ENCODE results near the gene NIP7. TPM values are rescaled to one million over a fixed set of nuclear protein-coding genes. Genes with fewer than 3 reads are reported as not detected.
"Not testable (repeated sequence)": the region's sequence is repeated elsewhere in the genome, so short reads cannot be mapped to it uniquely, and the experiment has no call there.

The NIP7 gene
- 10 to 100 TPM in 3 of 4 donors, 1 to 10 TPM in 1; 8.2 to 17.1 (median 11.7) TPM for total RNA-seq

DNA sequence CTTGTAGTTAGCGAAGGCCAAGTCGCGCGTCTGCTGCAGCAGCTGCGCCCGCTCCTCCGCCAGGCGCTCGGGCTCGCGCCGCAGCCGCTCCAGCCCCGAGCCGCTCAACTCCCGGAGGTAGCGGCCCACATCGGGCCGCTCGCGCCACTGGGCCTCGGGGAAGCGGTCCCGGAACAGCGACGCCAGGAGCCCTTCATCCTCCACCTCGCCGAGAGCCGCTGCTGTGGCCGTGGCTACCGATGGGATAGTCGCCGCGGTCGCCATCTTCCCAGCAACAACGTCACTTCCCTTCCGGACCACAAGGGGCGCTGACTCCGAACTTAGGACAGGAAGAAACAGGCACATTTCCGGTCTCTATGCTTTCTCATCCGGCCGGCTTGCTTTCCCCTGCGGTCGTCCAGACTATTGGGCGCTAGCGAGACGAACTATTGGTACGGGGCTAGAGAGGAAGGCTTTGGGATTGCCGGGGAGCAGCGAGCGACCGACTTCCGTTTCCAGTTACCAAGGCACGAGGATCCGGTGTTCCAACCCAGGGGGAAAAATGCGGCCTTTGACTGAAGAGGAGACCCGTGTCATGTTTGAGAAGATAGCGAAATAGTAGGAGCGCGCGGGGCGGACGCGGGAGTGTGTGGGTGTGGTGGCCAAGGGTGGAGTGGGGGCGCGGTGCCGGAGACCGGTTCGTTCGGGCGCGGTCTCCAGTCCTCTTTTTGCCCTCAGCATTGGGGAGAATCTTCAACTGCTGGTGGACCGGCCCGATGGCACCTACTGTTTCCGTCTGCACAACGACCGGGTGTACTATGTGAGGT is at the start of gene NIP7, which contains the start of gene COG8:
Gene NIP7, plus strand, starts transcription at position 484 of the 806 bp plus-strand sequence. Its CDS starts 58 bp downstream, at position 542.
Gene COG8, minus strand, starts transcription at position 276 of the 806 bp plus-strand sequence. Its CDS starts 12 bp downstream, at position 264.
- Histone ChIP-seq H3K4me1 (peaks cover 0 to 50% (median 23%) of the 10 kb centered on the region in 4 donors), H3K27ac (peak within 1 kb of the TSS; percentile 38 to 94 (median 91)), H3K36me3 (peaks cover 0 to 51% (median 5%) of the 10 kb centered on the region in 3 donors), H3K4me3 (peak within 1 kb of the TSS; percentile 66 to 100 (median 84)), H3K27me3 (no peaks in the 10 kb centered on the region), H3K9me3 (no peaks in the 10 kb centered on the region)
- peak; percentile 94 to 99 for DNase-seq (ENCODE audit: low spot score in 2 of 2)
- TF ChIP-seq EP300 (IDR thresholded peaks at IDR 0.05) (peak; percentile 81 to 94), POLR2A (IDR thresholded peaks at IDR 0.05) (peak in 1 of 2 donors; percentile 57)
- TF ChIP-seq, protein P1, sequence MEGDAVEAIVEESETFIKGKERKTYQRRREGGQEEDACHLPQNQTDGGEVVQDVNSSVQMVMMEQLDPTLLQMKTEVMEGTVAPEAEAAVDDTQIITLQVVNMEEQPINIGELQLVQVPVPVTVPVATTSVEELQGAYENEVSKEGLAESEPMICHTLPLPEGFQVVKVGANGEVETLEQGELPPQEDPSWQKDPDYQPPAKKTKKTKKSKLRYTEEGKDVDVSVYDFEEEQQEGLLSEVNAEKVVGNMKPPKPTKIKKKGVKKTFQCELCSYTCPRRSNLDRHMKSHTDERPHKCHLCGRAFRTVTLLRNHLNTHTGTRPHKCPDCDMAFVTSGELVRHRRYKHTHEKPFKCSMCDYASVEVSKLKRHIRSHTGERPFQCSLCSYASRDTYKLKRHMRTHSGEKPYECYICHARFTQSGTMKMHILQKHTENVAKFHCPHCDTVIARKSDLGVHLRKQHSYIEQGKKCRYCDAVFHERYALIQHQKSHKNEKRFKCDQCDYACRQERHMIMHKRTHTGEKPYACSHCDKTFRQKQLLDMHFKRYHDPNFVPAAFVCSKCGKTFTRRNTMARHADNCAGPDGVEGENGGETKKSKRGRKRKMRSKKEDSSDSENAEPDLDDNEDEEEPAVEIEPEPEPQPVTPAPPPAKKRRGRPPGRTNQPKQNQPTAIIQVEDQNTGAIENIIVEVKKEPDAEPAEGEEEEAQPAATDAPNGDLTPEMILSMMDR (IDR thresholded peaks at IDR 0.05): peak; percentile 82 to 95 (median 94)
- WGBS, 2 donors: 0 to 1% methylated on average over 50 to 65 of the region's 77 CpGs

DNA sequence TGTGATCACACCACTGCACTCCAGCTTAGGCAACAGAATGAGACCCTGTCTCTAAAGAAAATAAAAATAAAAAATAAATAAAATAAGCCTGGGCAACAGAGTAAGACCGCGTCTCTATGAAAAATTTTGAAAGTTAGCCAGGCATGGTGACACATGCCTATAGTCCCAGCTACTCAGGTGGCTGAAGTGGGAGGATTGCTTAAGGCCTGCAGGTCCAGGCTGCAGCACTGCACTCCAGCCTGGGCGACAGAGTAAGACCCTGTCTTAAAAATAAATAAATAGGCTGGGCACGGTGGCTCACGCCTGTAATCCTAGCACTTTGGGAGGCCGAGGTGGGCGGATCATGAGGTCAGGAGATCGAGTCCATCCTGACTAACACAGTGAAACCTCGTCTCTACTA is 47.9 kb upstream of the NIP7 start:
- H3K36me3 ChIP-seq; H3K9me3 ChIP-seq; H3K4me3 ChIP-seq; H3K27ac ChIP-seq; H3K27me3 ChIP-seq; DNase-seq (ENCODE audit: low spot score in 2 of 2): not testable (repeated sequence)
- WGBS, 2 donors: 92 to 93% methylated on average over 9 of the region's 9 CpGs
- peaks cover 0 to 11% (median 2%) of the 10 kb centered on the region in 4 donors for H3K4me1 ChIP-seq

DNA sequence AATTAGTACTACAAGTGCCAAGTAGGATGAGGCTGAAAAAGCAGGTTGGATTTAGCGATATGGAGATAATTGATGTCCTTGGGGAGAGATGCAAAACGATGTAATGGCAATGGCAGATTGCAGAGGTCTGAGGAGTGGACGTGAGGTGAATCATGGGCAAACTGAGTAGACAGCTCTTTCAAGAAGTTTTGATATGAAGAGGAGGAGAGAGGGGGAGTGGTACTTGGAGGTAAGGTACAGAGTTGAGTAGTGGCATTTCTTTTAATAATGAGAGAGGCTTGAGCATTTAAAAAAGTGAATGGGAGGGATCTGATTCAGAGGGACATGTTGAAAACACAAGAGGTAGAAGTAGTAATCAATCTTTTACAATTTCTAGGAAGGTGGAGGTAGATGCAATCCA is 46.2 kb upstream of the NIP7 start:
- DNase-seq (ENCODE audit: low spot score in 2 of 2): no peak
- H3K4me3 ChIP-seq: no peak overlapping the region
- WGBS, 2 donors: 73 to 81% methylated on average over 3 of the region's 3 CpGs
- no peak for TF ChIP-seq EP300 (IDR thresholded peaks at IDR 0.05)
- TF ChIP-seq, protein P1 (IDR thresholded peaks at IDR 0.05): no peak
- TF ChIP-seq POLR2A (IDR thresholded peaks at IDR 0.05): no peak
- H3K36me3 ChIP-seq: peaks cover 0 to 18% (median 0%) of the 10 kb centered on the region in 3 donors
- no peaks in the 10 kb centered on the region for H3K4me1 ChIP-seq
- H3K27me3 ChIP-seq: no peaks in the 10 kb centered on the region
- no peaks in the 10 kb centered on the region for H3K9me3 ChIP-seq
- no peak overlapping the region for H3K27ac ChIP-seq

DNA sequence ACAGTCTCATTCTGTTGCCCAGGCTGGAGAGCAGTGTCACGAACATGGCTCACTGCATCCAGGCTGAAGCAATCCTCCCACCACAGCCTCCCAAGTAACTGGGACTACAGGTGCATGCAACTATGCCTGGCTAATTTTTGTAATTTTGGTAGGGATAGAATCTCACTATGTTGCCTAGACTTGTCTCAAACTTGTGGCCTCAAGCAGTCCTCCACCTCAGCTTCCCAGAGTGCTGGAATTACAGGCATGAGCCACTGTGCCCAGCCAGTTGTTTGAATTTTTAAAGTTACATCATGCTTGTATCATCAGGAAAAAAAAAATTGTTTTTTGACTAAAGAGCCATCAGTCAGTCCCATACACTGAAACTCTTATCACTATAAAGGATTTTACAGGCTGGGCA is 45.5 kb upstream of the NIP7 start:
- no peak overlapping the region for H3K27ac ChIP-seq
- H3K36me3 ChIP-seq: peaks cover 0 to 20% (median 0%) of the 10 kb centered on the region in 3 donors
- 97 to 100% methylated on average over 1 of the region's 1 CpG for WGBS, 2 donors
- no peaks in the 10 kb centered on the region for H3K9me3 ChIP-seq
- no peaks in the 10 kb centered on the region for H3K4me1 ChIP-seq
- H3K4me3 ChIP-seq: no peak overlapping the region
- TF ChIP-seq, protein P1 (IDR thresholded peaks at IDR 0.05): no peak
- DNase-seq (ENCODE audit: low spot score in 2 of 2): no peak
- no peaks in the 10 kb centered on the region for H3K27me3 ChIP-seq

DNA sequence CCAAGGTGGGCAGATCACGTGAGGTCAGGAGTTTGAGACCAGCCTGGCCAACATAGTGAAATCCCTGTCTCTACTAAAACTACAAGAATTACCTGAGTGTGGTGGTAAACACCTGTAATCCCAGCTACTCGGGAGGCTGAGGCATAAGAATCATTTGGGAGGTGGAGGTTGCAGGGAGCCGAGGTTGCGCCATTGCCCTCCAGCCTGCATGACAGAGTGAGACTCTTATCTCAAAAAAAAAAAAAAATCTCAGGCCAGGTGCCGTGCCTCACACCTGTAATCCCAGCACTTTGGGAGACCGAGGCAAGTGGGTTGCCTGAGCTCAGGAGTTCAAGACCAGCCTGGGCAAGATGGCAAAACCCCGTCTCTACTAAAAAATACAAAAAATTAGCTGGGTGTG is 42.8 kb upstream of the NIP7 start:
- not testable (repeated sequence) for H3K27ac ChIP-seq; H3K27me3 ChIP-seq; H3K4me1 ChIP-seq; DNase-seq (ENCODE audit: low spot score in 2 of 2); H3K9me3 ChIP-seq; H3K4me3 ChIP-seq
- WGBS, 2 donors: 95 to 98% methylated on average over 7 of the region's 7 CpGs
- peaks cover 0 to 43% (median 0%) of the 10 kb centered on the region in 3 donors for H3K36me3 ChIP-seq

DNA sequence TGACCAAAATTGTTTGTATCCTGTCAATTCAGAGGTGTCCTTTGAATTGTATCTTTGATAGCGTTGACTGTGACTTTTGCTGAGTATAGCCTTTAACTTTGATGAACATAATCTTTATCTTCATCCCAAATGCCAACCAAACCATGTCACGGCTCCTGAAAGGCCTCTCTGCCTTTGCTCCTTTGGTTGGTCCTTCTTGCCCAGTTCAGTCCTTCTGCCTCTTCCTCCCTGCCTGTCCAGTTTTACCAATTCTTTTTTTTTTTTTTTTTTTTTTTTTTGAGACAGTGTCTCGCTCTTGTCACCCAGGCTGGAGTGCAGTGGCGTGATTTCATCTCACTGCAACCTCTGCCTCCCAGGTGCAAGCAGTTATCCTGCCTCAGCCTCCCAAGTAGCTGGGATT is 41.3 kb upstream of the NIP7 start:
- Histone ChIP-seq H3K4me1 (no peaks in the 10 kb centered on the region), H3K36me3 (peaks cover 0 to 45% (median 0%) of the 10 kb centered on the region in 3 donors), H3K4me3 (no peak overlapping the region), H3K9me3 (no peaks in the 10 kb centered on the region), H3K27ac (no peak overlapping the region), H3K27me3 (no peaks in the 10 kb centered on the region)
- 96 to 98% methylated on average over 4 of the region's 4 CpGs for WGBS, 2 donors
- DNase-seq (ENCODE audit: low spot score in 2 of 2): no peak
- TF ChIP-seq, protein P1 (IDR thresholded peaks at IDR 0.05): no peak
- TF ChIP-seq EP300 (IDR thresholded peaks at IDR 0.05): no peak
- no peak for TF ChIP-seq POLR2A (IDR thresholded peaks at IDR 0.05)
